Fibroblast of peridontal ligament (primary cell): Measurements from ENCODE around the gene MYO19.

Experiments used
- DNase-seq: peaks from one replicate; pipeline ENCODE4 v3.0.0-alpha.2; 2010; ENCODE audit errors: extremely low read depth

Gene MYO19

GRCh38 chr17:36534840-36535668 is at the start of gene MYO19, which contains the start of gene PIGW:
Gene MYO19, minus strand, starts transcription at chr17:36534868. Its CDS starts 2,330 bp downstream, at chr17:36532538.
Gene PIGW, plus strand, starts transcription at chr17:36534987. Its CDS starts 2,115 bp downstream, at chr17:36537102.
- peak; percentile 81 for DNase-seq

GRCh38 chr17:36583787-36584186 is 49.1 kb upstream of the MYO19 start:
- no peak for DNase-seq

- DNase-seq, result peak; percentile 55
Observed at GRCh38 chr17:36578671-36579070, 44.0 kb upstream of the MYO19 start.

- DNase-seq, result no peak
Observed at GRCh38 chr17:36576793-36577192, 42.1 kb upstream of the MYO19 start.

GRCh38 chr17:36575028-36575427 is 40.4 kb upstream of the MYO19 start:
- no peak for DNase-seq

- no peak for DNase-seq
Observed at GRCh38 chr17:36566081-36566480, 31.4 kb upstream of the MYO19 start.

GRCh38 chr17:36553459-36553858 is 18.8 kb upstream of the MYO19 start:
- DNase-seq, result no peak

- DNase-seq, result no peak
Observed at GRCh38 chr17:36550491-36551417, 16.1 kb upstream of the MYO19 start.

- DNase-seq, result no peak
Observed at GRCh38 chr17:36547776-36548175, 13.1 kb upstream of the MYO19 start.

- DNase-seq, result no peak
Observed at GRCh38 chr17:36546418-36547093, 11.9 kb upstream of the MYO19 start.

- peak; percentile 97 for DNase-seq
Observed at GRCh38 chr17:36545465-36546417, 11.1 kb upstream of the MYO19 start.

GRCh38 chr17:36545077-36545464 is 10.4 kb upstream of the MYO19 start:
- no peak for DNase-seq

GRCh38 chr17:36544307-36545076 is 9.8 kb upstream of the MYO19 start, which contains the start of gene GGNBP2:
Gene GGNBP2, plus strand, starts transcription at chr17:36544919. Its CDS starts 806 bp downstream, at chr17:36545725.
- DNase-seq, result peak; percentile 85

GRCh38 chr17:36544044-36544306 is 9.3 kb upstream of the MYO19 start:
- DNase-seq, result peak; percentile 61

GRCh38 chr17:36542755-36543154 is 8.1 kb upstream of the MYO19 start:
- no peak for DNase-seq

- DNase-seq, result no peak
Observed at GRCh38 chr17:36540696-36541095, 6.0 kb upstream of the MYO19 start.

- no peak for DNase-seq
Observed at GRCh38 chr17:36535669-36536081, 1.0 kb upstream of the MYO19 start.

GRCh38 chr17:36533935-36534839 is 481 bp downstream of the MYO19 start:
- peak; percentile 39 for DNase-seq

- DNase-seq, result no peak
Observed at GRCh38 chr17:36532435-36532975, 2.2 kb downstream of the MYO19 start.
